ENCODE data around the gene SNRPD1.
"Not testable (repeated sequence)": the region's sequence is repeated elsewhere in the genome, so short reads cannot be mapped to it uniquely, and the experiment has no call there.

The SNRPD1 gene

DNA sequence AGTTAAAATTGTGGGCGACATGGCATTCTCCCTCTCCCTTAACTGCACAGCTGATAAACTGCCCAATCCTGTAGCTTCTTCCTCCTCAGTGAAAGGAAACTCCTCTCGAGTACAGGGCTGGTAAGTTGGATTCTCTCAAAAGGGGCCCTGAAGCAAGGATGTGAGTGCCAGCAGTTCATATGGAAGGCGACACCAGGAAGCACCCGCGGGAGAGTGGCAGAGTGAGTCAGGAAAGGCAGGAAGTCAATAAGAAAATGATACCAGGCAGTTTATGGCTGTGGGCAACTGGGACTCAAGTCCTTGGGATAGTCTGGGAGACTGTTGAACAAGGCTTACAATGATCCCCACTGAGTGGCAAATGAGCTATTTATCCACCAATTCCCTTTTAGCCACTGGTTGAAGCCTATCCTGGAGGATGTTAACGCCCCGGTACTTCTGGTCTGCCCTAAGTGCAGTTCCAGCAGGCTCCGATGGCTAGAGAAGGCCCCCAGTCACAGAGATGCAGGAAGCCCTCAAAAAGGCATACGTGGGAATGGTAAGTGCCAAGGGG lies 57.7 kb downstream of the SNRPD1 start:
- Histone ChIP-seq H3K27ac (no peak overlapping the region), H3K4me1 (ENCODE audit: control insufficient read depth in 1 of 2, insufficient read depth in 1 of 2, low read depth in 1 of 2, low read length in 1 of 2) (no peaks in the 10 kb centered on the region), H3K27me3 (no peaks in the 10 kb centered on the region), H3K9me3 (no peaks in the 10 kb centered on the region), H3K4me3 (ENCODE audit: low read depth in 1 of 2, low read length in 1 of 2) (no peak overlapping the region), H3K36me3 (peaks cover 38% of the 10 kb centered on the region)
- TF ChIP-seq, protein P1, sequence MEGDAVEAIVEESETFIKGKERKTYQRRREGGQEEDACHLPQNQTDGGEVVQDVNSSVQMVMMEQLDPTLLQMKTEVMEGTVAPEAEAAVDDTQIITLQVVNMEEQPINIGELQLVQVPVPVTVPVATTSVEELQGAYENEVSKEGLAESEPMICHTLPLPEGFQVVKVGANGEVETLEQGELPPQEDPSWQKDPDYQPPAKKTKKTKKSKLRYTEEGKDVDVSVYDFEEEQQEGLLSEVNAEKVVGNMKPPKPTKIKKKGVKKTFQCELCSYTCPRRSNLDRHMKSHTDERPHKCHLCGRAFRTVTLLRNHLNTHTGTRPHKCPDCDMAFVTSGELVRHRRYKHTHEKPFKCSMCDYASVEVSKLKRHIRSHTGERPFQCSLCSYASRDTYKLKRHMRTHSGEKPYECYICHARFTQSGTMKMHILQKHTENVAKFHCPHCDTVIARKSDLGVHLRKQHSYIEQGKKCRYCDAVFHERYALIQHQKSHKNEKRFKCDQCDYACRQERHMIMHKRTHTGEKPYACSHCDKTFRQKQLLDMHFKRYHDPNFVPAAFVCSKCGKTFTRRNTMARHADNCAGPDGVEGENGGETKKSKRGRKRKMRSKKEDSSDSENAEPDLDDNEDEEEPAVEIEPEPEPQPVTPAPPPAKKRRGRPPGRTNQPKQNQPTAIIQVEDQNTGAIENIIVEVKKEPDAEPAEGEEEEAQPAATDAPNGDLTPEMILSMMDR (IDR thresholded peaks at IDR 0.05): no peak

GRCh38 chr18:21672521-21673267 lies 60.6 kb downstream of the SNRPD1 start:
- no peaks in the 10 kb centered on the region for H3K4me1 ChIP-seq (ENCODE audit: control insufficient read depth in 1 of 2, insufficient read depth in 1 of 2, low read depth in 1 of 2, low read length in 1 of 2)
- TF ChIP-seq, protein P1 (IDR thresholded peaks at IDR 0.05): no peak
- H3K27ac ChIP-seq: no peak overlapping the region
- H3K27me3 ChIP-seq: no peaks in the 10 kb centered on the region
- H3K9me3 ChIP-seq: no peaks in the 10 kb centered on the region
- peaks cover 45% of the 10 kb centered on the region for H3K36me3 ChIP-seq
- no peak overlapping the region for H3K4me3 ChIP-seq (ENCODE audit: low read depth in 1 of 2, low read length in 1 of 2)

DNA sequence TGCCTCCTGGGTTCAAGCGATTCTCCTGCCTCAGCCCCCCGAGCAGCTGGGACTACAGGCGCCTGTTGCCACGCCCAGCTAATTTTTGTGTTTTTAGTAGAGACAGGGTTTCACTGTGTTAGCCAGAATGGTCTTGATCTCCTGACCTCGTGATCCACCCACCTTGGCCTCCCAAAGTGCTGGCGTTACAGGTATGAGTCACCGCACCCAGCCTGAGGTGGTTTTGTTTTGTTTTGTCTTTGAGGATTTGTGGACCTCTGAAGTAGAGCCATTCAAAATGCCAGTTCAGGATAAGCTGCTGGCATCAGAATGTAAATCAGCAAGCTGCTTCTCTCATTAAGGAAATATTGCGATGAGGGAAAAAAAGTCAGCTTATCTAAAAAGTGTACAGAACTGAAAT lies 63.2 kb downstream of the SNRPD1 start:
- not testable (repeated sequence) for H3K9me3 ChIP-seq; H3K27ac ChIP-seq; H3K4me3 ChIP-seq (ENCODE audit: low read depth in 1 of 2, low read length in 1 of 2); H3K27me3 ChIP-seq; H3K4me1 ChIP-seq (ENCODE audit: control insufficient read depth in 1 of 2, insufficient read depth in 1 of 2, low read depth in 1 of 2, low read length in 1 of 2)
- H3K36me3 ChIP-seq: peaks cover 52% of the 10 kb centered on the region

GRCh38 chr18:21678859-21679258 lies 66.7 kb downstream of the SNRPD1 start:
- Histone ChIP-seq H3K9me3 (no peaks in the 10 kb centered on the region), H3K27ac (peak overlapping the region; percentile 49), H3K4me3 (ENCODE audit: low read depth in 1 of 2, low read length in 1 of 2) (no peak overlapping the region), H3K27me3 (no peaks in the 10 kb centered on the region), H3K4me1 (ENCODE audit: control insufficient read depth in 1 of 2, insufficient read depth in 1 of 2, low read depth in 1 of 2, low read length in 1 of 2) (peaks cover 14 to 26% of the 10 kb centered on the region in 2 experiments), H3K36me3 (peaks cover 40% of the 10 kb centered on the region)
- TF ChIP-seq, protein P1 (IDR thresholded peaks at IDR 0.05): no peak

DNA sequence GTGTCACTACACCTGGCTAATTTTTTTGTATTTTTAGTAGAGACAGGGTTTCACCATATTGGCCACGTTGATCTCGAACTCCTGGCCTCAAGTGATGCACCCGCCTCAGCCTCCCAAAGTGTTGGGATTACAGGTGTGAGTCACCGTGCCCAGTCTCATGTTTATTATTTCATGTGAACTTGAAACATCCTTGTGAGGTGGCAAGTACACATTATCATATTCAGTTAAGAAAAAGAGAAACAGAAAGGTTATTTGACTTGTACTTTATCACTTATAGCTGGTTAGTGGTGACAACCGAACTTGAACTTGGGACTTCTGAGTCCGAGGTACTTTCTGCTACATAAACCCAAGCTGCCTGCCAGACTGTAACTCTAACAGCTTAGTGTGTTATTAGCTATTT lies 68.0 kb downstream of the SNRPD1 start:
- TF ChIP-seq, protein P1 (IDR thresholded peaks at IDR 0.05): no peak
- H3K9me3 ChIP-seq: no peaks in the 10 kb centered on the region
- H3K27me3 ChIP-seq: no peaks in the 10 kb centered on the region
- H3K4me1 ChIP-seq (ENCODE audit: control insufficient read depth in 1 of 2, insufficient read depth in 1 of 2, low read depth in 1 of 2, low read length in 1 of 2): peaks cover 14 to 26% of the 10 kb centered on the region in 2 experiments
- H3K27ac ChIP-seq: no peak overlapping the region
- peaks cover 46% of the 10 kb centered on the region for H3K36me3 ChIP-seq
- H3K4me3 ChIP-seq (ENCODE audit: low read depth in 1 of 2, low read length in 1 of 2): no peak overlapping the region

- Histone ChIP-seq H3K4me3 (ENCODE audit: low read depth in 1 of 2, low read length in 1 of 2) (peak overlapping the region; percentile 15 to 28), H3K4me1 (ENCODE audit: control insufficient read depth in 1 of 2, insufficient read depth in 1 of 2, low read depth in 1 of 2, low read length in 1 of 2) (peaks cover 14 to 26% of the 10 kb centered on the region in 2 experiments), H3K27me3 (no peaks in the 10 kb centered on the region), H3K36me3 (peaks cover 36% of the 10 kb centered on the region), H3K27ac (peak overlapping the region; percentile 81), H3K9me3 (no peaks in the 10 kb centered on the region)
- TF ChIP-seq, protein P1 (IDR thresholded peaks at IDR 0.05): no peak
Measured at GRCh38 chr18:21682371-21683051, 70.4 kb downstream of the SNRPD1 start.
